Stimulated activated CD4-positive, alpha-beta T cell treated with anti-CD3 and anti-CD28 coated beads, Interleukin-4, amount 100 ng/mL, for 48 hours (primary cell): ENCODE measurements around the gene IFT74.

ENCODE experiments used
- DNase-seq, 2 donors: peaks; one replicate each; pipeline ENCODE4 v3.0.0-alpha.2; 2020; ENCODE audit warnings: low read depth in 2 of 2

IFT74 gene

GRCh38 chr9:26955921-26956859, at the start of gene IFT74:
IFT74 (plus strand) TSS chr9:26956412; CDS start chr9:26961968, 5,556 bp downstream.
- DNase-seq, result peak; percentile 86 to 92

- no peak for DNase-seq
Observed at GRCh38 chr9:26913138-26913668, 43.0 kb upstream of the IFT74 start.

- DNase-seq, result no peak
Observed at GRCh38 chr9:26919698-26920097, 36.5 kb upstream of the IFT74 start.

- DNase-seq, result no peak
Observed at GRCh38 chr9:26925609-26926008, 30.6 kb upstream of the IFT74 start.

- DNase-seq, result no peak
Observed at GRCh38 chr9:26928902-26929495, 27.2 kb upstream of the IFT74 start.

- DNase-seq, result no peak
Observed at GRCh38 chr9:26935847-26936246, 20.4 kb upstream of the IFT74 start.

- no peak for DNase-seq
Observed at GRCh38 chr9:26937816-26938371, 18.3 kb upstream of the IFT74 start.

GRCh38 chr9:26939955-26940711, 16.1 kb upstream of the IFT74 start:
- DNase-seq, result no peak

- no peak for DNase-seq
Observed at GRCh38 chr9:26940779-26941178, 15.4 kb upstream of the IFT74 start.

- DNase-seq, result no peak
Observed at GRCh38 chr9:26945591-26945990, 10.6 kb upstream of the IFT74 start.

GRCh38 chr9:26946753-26947727, 9.2 kb upstream of the IFT74 start, which contains the start of gene PLAA:
PLAA (minus strand) TSS chr9:26947242; CDS start chr9:26947045, 197 bp downstream.
- peak; percentile 73 to 80 for DNase-seq

GRCh38 chr9:26947736-26948135, 8.5 kb upstream of the IFT74 start:
- DNase-seq, result peak; percentile 32 to 34

- DNase-seq, result no peak
Observed at GRCh38 chr9:26949637-26950069, 6.6 kb upstream of the IFT74 start.

GRCh38 chr9:26950521-26950920, 5.7 kb upstream of the IFT74 start:
- no peak for DNase-seq

GRCh38 chr9:26951794-26952193, 4.4 kb upstream of the IFT74 start:
- DNase-seq, result no peak

GRCh38 chr9:26954050-26954508, 2.1 kb upstream of the IFT74 start:
- DNase-seq, result no peak

GRCh38 chr9:26955222-26955903, 849 bp upstream of the IFT74 start:
- DNase-seq, result no peak

- no peak for DNase-seq
Observed at GRCh38 chr9:26956860-26957233, 635 bp downstream of the IFT74 start.

- DNase-seq, result no peak
Observed at GRCh38 chr9:26971721-26972120, 15.5 kb downstream of the IFT74 start.

- DNase-seq, result no peak
Observed at GRCh38 chr9:26973989-26974388, 17.8 kb downstream of the IFT74 start.
